HepG2 (cell line): Measurements from ENCODE around the gene CES3. TPM values are rescaled to one million over a fixed set of nuclear protein-coding genes. Genes with fewer than 3 reads are reported as not detected.

ENCODE experiments used
- ATAC-seq: fragments of 200-7000 bp; cut with Tn5 transposase; 3 replicates; pipeline ENCODE4 v1.9.1; 2020; ENCODE audit warnings: mild to moderate bottlenecking, moderate library complexity
- BruUV-seq: library from RNA; stranded (reverse); fragments of 400-500 nt; replicated peaks from 2 replicates; lab custom pipeline; 2021; lab: Mats Ljungman, UMichigan
- CTCF ChIA-PET: fragments of 300-600 bp; formaldehyde crosslinking; extraction: SDS; loops from one replicate; lab custom pipeline; 2021; ENCODE audit warnings: low total read pairs, inconsistent platforms, low intra/inter-chr PET ratio; lab: Yijun Ruan, JAX
- POLR2A ChIA-PET: fragments of 350-600 bp; sonication (Branson Sonifier 250); formaldehyde crosslinking; loops from one replicate; lab custom pipeline; 2020; ENCODE audit warnings: antibody characterized with exemption, inconsistent platforms; lab: Yijun Ruan, JAX
- DNase-seq: peaks from one replicate; pipeline ENCODE4 v3.0.0-alpha.2; 2015; ENCODE audit warnings: low spot score
- FAIRE-seq: peaks from 3 replicates; lab custom pipeline; 2011; peaks lifted over from hg19 to GRCh38; lab: Jason Lieb, UNC
- H2AFZ ChIP-seq: one replicate; pipeline ENCODE4 v1.6.1; 2011; ENCODE audit warnings: low read length, inconsistent platforms
- H3K27ac ChIP-seq: fragments of 300-600 bp; 3 replicates; pipeline ENCODE4 v1.8.0; 2011; ENCODE audit warnings: mixed run types, mild to moderate bottlenecking, mixed read lengths, low read length, inconsistent platforms; ENCODE audit not compliant: insufficient read depth; ENCODE audit errors: extremely low read length
- H3K27me3 ChIP-seq, 2 experiments: fragments of 200-600 bp in 1 of 2; 2 replicates in 1 of 2; 3 replicates in 1 of 2; pipeline versions ENCODE4 v1.6.0 to v1.8.0; 2011; ENCODE audit warnings: low read length in 2 of 2, mild to moderate bottlenecking in 2 of 2, moderate library complexity in 2 of 2, inconsistent platforms in 1 of 2; ENCODE audit not compliant: insufficient read depth in 2 of 2, control insufficient read depth in 1 of 2
- H3K36me3 ChIP-seq, 2 experiments: fragments of 200-600 bp in 1 of 2; replicated peaks in 1 of 2; 2 replicates in 1 of 2; 3 replicates in 1 of 2; pipeline versions ENCODE4 v1.5.1 to v1.8.0; 2011; ENCODE audit warnings: low read length in 2 of 2, inconsistent platforms in 1 of 2; ENCODE audit not compliant: insufficient read depth in 2 of 2, control insufficient read depth in 1 of 2
- H3K4me1 ChIP-seq: 2 replicates; pipeline ENCODE4 v1.5.1; 2012; ENCODE audit warnings: low read length, inconsistent platforms; ENCODE audit not compliant: insufficient read depth
- H3K4me2 ChIP-seq: 2 replicates; pipeline ENCODE4 v1.6.0; 2011; ENCODE audit warnings: low read depth, low read length, inconsistent platforms
- H3K4me3 ChIP-seq, 3 experiments: fragments of 200-600 bp in 1 of 3; sonication (generic), shearing (Covaris generic) in 1 of 3; replicated peaks in 1 of 3; 2 replicates each; pipeline ENCODE4 v1.5.1; 2011 to 2016; ENCODE audit warnings: low read length in 3 of 3, inconsistent platforms in 2 of 3, low read depth in 2 of 3, mild to moderate bottlenecking in 2 of 3, control low read depth in 1 of 3, mixed read lengths in 1 of 3; ENCODE audit not compliant: insufficient read depth in 1 of 3
- H3K79me2 ChIP-seq: one replicate; pipeline ENCODE4 v1.6.1; 2011; ENCODE audit warnings: low read length, inconsistent platforms; ENCODE audit not compliant: insufficient read depth
- H3K9ac ChIP-seq: 2 replicates; pipeline ENCODE4 v1.6.0; 2011; ENCODE audit warnings: mild to moderate bottlenecking, low read depth, low read length, inconsistent platforms; ENCODE audit not compliant: insufficient read depth
- H3K9me3 ChIP-seq: 2 replicates; pipeline ENCODE4 v1.5.1; 2012; ENCODE audit warnings: mild to moderate bottlenecking, low read length
- H4K20me1 ChIP-seq: 2 replicates; pipeline ENCODE4 v1.6.0; 2011; ENCODE audit warnings: inconsistent platforms, mild to moderate bottlenecking, low read length, moderate library complexity; ENCODE audit not compliant: insufficient read depth
- ATM ChIP-seq: fragments of 450-650 bp; IDR thresholded peaks from 2 replicates; pipeline ENCODE4 v1.7.1; 2017; ENCODE audit warnings: mild to moderate bottlenecking, borderline replicate concordance
- EP300 ChIP-seq, 3 experiments: sonication (generic) in 1 of 3; formaldehyde crosslinking in 1 of 3; IDR thresholded peaks; 2 replicates each; pipeline versions ENCODE4 v1.5.1 to v1.6.1; 2011 to 2020; ENCODE audit warnings: low read depth in 2 of 3, low read length in 2 of 3, borderline replicate concordance in 1 of 3, improper control_type of control experiment in 1 of 3, mild to moderate bottlenecking in 1 of 3, missing genetic modification reagents in 1 of 3, moderate library complexity in 1 of 3
- FOXA3 ChIP-seq: IDR thresholded peaks from 2 replicates; pipeline ENCODE4 v1.6.1; 2016; ENCODE audit warnings: missing genetic modification reagents, missing compliant biosample characterization
- FOXJ3 ChIP-seq: sonication (generic); formaldehyde crosslinking; IDR thresholded peaks from 2 replicates; pipeline ENCODE4 v1.4.0; 2020; ENCODE audit warnings: missing genetic modification reagents, mild to moderate bottlenecking, borderline replicate concordance
- MATR3 ChIP-seq: sonication (generic); formaldehyde crosslinking; IDR thresholded peaks from 2 replicates; pipeline ENCODE4 v1.4.0; 2020; ENCODE audit warnings: missing genetic modification reagents
- NR2F2 ChIP-seq: IDR thresholded peaks from 2 replicates; pipeline ENCODE4 v1.6.1; 2012; ENCODE audit warnings: low read depth, inconsistent platforms, borderline replicate concordance
- RARG ChIP-seq: sonication (generic); formaldehyde crosslinking; IDR thresholded peaks from 2 replicates; pipeline ENCODE4 v1.4.0; 2020; ENCODE audit warnings: low read depth, mild to moderate bottlenecking, missing genetic modification reagents
- SNAPC2 ChIP-seq: sonication (generic); formaldehyde crosslinking; IDR thresholded peaks from 2 replicates; pipeline ENCODE4 v1.8.1; 2022; ENCODE audit warnings: mild to moderate bottlenecking, missing genetic modification reagents
- U2AF2 ChIP-seq: fragments of 200-400 bp; formaldehyde crosslinking; IDR thresholded peaks from 2 replicates; pipeline ENCODE4 v1.6.1; 2017; ENCODE audit warnings: low read depth, mild to moderate bottlenecking, low read length
- ZNF20 ChIP-seq: sonication (generic); formaldehyde crosslinking; IDR thresholded peaks from 2 replicates; pipeline ENCODE4 v1.4.0; 2020; ENCODE audit warnings: mild to moderate bottlenecking, moderate library complexity, missing genetic modification reagents
- ZNF331 ChIP-seq: sonication (generic); formaldehyde crosslinking; IDR thresholded peaks from 2 replicates; pipeline ENCODE4 v1.4.0; 2020; ENCODE audit warnings: missing genetic modification reagents
- ZNF33B ChIP-seq: sonication (generic); formaldehyde crosslinking; IDR thresholded peaks from 2 replicates; pipeline ENCODE4 v1.5.1; 2020; ENCODE audit warnings: mild to moderate bottlenecking, missing genetic modification reagents
- ZNF367 ChIP-seq: sonication (generic); formaldehyde crosslinking; IDR thresholded peaks from 2 replicates; pipeline ENCODE4 v1.4.0; 2020; ENCODE audit warnings: missing genetic modification reagents, borderline replicate concordance
- ZNF780A ChIP-seq: sonication (generic); formaldehyde crosslinking; IDR thresholded peaks from 2 replicates; pipeline ENCODE4 v1.8.0; 2022; ENCODE audit warnings: mild to moderate bottlenecking, missing genetic modification reagents, moderate library complexity
- WGBS: methylation state at CpG from one replicate; pipeline ENCODE4 v1.1.6; 2017; ENCODE audit warnings: low lambda C conversion rate; 5-methylcytosine and 5-hydroxymethylcytosine counted together
- in situ Hi-C: cut with HindIII; loops from 2 replicates; pipeline ENCODE4 v1.10.0; 2017; ENCODE audit warnings: low pct_unique_long_range_greater_than_20kb; ENCODE audit not compliant: extremely low pct_ligation_motif_present
- intact Hi-C: fragments of 100-400 bp; cut with micrococcal nuclease; formaldehyde crosslinking; loops from one replicate; pipeline ENCODE4 v1.10.0; 2022; ENCODE audit not compliant: unreplicated experiment
- polyA plus RNA-seq, 8 experiments: library from polyadenylated mRNA; depleted of rRNA in 3 of 8; stranded (reverse) in 7 of 8; unstranded in 1 of 8; fragments of >200 nt; fragmentation: Illumina TruSeq in 4 of 8; extraction: Trizol in 4 of 8; gene quantifications; 2 replicates each; pipeline versions ENCODE4 v1.2.1 to v1.2.3, GENCODE V29; 2011 to 2016; ENCODE audit warnings: low read depth in 4 of 8, missing spikeins in 1 of 8, mixed read lengths in 1 of 8; ENCODE audit not compliant: insufficient read depth in 1 of 8
- total RNA-seq, 5 experiments: library from RNA; depleted of rRNA; stranded (reverse); fragments of >200 nt; fragmentation: Illumina TruSeq; extraction: Trizol; gene quantifications; 2 replicates each; pipeline ENCODE4 v1.2.3, GENCODE V29; 2016; ENCODE audit warnings: low read depth in 1 of 5
- TF ChIP-seq, protein P1 (sequence below): IDR thresholded peaks from 2 replicates; pipeline ENCODE4 v1.6.1; 2016; ENCODE audit warnings: low read depth, borderline replicate concordance
- TF ChIP-seq, protein P2 (sequence below): IDR thresholded peaks from 2 replicates; pipeline ENCODE4 v1.6.1; 2016
- TF ChIP-seq, protein P3 (sequence below): sonication (generic); formaldehyde crosslinking; IDR thresholded peaks from 2 replicates; pipeline ENCODE4 v1.5.0; 2020; ENCODE audit warnings: missing genetic modification reagents, mild to moderate bottlenecking, borderline replicate concordance
- TF ChIP-seq, protein P4 (sequence below): IDR thresholded peaks from 2 replicates; pipeline ENCODE4 v1.6.1; 2016; ENCODE audit warnings: low read depth, control low read depth
- TF ChIP-seq, protein P5 (sequence below): sonication (generic); formaldehyde crosslinking; IDR thresholded peaks from 2 replicates; pipeline ENCODE4 v1.4.0; 2020; ENCODE audit warnings: mild to moderate bottlenecking, missing genetic modification reagents
- TF ChIP-seq, protein P6 (sequence below): sonication (generic); formaldehyde crosslinking; IDR thresholded peaks from 2 replicates; pipeline ENCODE4 v1.5.0; 2020; ENCODE audit warnings: missing genetic modification reagents

Gene CES3
- total and polyA plus RNA-seq, 2 of the 13 experiments (the other 11 are each of a cell fraction or from before 2014, with no cell fraction given): 6.6 to 17.4 TPM

DNA sequence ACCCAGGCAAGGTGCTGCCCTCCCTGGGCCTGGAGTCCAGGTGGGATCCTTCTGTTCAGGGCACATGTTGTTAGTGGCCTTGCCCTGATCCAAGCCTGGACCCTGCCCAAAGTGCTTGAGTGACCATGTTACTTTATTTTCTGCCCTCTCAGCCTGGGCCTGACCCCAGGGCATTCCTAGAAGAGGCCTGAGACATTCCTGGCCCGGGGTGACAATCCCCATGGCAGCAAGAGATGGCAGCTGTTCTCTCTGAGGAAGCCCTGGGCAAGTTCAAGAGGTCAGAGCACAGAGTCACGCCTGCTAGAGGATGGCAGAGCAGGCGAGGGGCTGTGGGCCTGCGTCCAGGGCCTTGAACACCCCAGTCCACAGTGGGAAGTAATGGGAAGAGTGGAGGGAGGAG, 47.4 kb upstream of the CES3 start (continued):
- TF ChIP-seq ATM: no peak
- TF ChIP-seq ZNF780A (CRISPR knock-in tag): no peak
- no peak for TF ChIP-seq ZNF331 (CRISPR knock-in tag)
- no peak for TF ChIP-seq NR2F2
- no peak for TF ChIP-seq ZNF20
- TF ChIP-seq, protein P1, sequence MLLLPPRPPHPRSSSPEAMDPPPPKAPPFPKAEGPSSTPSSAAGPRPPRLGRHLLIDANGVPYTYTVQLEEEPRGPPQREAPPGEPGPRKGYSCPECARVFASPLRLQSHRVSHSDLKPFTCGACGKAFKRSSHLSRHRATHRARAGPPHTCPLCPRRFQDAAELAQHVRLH (CRISPR knock-in tag): no peak
- TF ChIP-seq, protein P2, sequence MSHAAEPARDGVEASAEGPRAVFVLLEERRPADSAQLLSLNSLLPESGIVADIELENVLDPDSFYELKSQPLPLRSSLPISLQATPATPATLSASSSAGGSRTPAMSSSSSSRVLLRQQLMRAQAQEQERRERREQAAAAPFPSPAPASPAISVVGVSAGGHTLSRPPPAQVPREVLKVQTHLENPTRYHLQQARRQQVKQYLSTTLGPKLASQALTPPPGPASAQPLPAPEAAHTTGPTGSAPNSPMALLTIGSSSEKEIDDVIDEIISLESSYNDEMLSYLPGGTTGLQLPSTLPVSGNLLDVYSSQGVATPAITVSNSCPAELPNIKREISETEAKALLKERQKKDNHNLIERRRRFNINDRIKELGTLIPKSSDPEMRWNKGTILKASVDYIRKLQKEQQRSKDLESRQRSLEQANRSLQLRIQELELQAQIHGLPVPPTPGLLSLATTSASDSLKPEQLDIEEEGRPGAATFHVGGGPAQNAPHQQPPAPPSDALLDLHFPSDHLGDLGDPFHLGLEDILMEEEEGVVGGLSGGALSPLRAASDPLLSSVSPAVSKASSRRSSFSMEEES (CRISPR knock-in tag): no peak
- TF ChIP-seq EP300 (IDR thresholded peaks at IDR 0.05; ENCODE audit: low read depth in 2 of 2, low read length in 2 of 2): no peak
- no peak for TF ChIP-seq EP300 (CRISPR knock-in tag; IDR thresholded peaks at IDR 0.05; ENCODE audit: borderline replicate concordance)
- TF ChIP-seq SNAPC2 (CRISPR knock-in tag): no peak
- TF ChIP-seq, all 625 proteins: peak for 0

DNA sequence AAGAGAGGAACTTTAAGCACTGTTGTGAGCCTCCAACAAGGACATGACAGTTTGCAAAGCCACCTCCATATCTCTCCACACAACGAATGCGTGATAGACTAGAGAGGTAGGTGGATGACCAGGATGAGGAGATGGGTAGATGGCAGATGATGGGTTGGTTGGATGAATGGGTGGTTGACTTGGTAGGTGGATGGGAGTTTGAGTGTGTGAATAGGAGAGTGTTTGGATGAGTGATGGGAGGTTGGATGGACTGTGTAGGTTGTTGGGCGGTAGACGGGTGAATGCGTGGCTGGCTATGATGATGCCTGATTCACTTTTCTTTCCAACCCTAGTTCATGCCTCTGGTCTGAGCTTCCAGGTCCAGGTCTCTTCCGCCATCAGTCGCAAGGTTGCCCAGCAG, 46.5 kb upstream of the CES3 start:
- H3K9me3 ChIP-seq: no peaks in the 10 kb centered on the region
- intact Hi-C loops (no loop called here), in situ Hi-C loops (no loop called here)
- no peak overlapping the region for H2AFZ ChIP-seq
- no peaks in the 10 kb centered on the region; a peak in 1 of 5 replicates for H3K27me3 ChIP-seq
- ATAC-seq: no peak
- no TSS peak for BruUV-seq
- H3K4me1 ChIP-seq: peaks cover 37% of the 10 kb centered on the region
- H4K20me1 ChIP-seq: no peaks in the 10 kb centered on the region
- no peak overlapping the region for H3K27ac ChIP-seq
- 96% methylated on average over 7 of the region's 7 CpGs for WGBS
- H3K36me3 ChIP-seq: no peaks in the 10 kb centered on the region
- no peak for FAIRE-seq
- no peak overlapping the region for H3K9ac ChIP-seq
- DNase-seq: no peak
- H3K79me2 ChIP-seq: no peaks in the 10 kb centered on the region
- H3K4me2 ChIP-seq: no peak overlapping the region
- no peak overlapping the region for H3K4me3 ChIP-seq
- ChIA-PET POLR2A (no interaction called here), CTCF (no interaction called here)
- no peak for TF ChIP-seq ZNF367
- TF ChIP-seq, protein P3, sequence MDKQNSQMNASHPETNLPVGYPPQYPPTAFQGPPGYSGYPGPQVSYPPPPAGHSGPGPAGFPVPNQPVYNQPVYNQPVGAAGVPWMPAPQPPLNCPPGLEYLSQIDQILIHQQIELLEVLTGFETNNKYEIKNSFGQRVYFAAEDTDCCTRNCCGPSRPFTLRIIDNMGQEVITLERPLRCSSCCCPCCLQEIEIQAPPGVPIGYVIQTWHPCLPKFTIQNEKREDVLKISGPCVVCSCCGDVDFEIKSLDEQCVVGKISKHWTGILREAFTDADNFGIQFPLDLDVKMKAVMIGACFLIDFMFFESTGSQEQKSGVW: no peak
- no peak for TF ChIP-seq MATR3 (CRISPR knock-in tag)
- TF ChIP-seq U2AF2: no peak
- TF ChIP-seq FOXA3 (CRISPR knock-in tag): no peak
- TF ChIP-seq, protein P4, sequence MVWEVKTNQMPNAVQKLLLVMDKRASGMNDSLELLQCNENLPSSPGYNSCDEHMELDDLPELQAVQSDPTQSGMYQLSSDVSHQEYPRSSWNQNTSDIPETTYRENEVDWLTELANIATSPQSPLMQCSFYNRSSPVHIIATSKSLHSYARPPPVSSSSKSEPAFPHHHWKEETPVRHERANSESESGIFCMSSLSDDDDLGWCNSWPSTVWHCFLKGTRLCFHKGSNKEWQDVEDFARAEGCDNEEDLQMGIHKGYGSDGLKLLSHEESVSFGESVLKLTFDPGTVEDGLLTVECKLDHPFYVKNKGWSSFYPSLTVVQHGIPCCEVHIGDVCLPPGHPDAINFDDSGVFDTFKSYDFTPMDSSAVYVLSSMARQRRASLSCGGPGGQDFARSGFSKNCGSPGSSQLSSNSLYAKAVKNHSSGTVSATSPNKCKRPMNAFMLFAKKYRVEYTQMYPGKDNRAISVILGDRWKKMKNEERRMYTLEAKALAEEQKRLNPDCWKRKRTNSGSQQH (CRISPR knock-in tag): no peak
- no peak for TF ChIP-seq RARG (CRISPR knock-in tag)
- TF ChIP-seq, protein P5, sequence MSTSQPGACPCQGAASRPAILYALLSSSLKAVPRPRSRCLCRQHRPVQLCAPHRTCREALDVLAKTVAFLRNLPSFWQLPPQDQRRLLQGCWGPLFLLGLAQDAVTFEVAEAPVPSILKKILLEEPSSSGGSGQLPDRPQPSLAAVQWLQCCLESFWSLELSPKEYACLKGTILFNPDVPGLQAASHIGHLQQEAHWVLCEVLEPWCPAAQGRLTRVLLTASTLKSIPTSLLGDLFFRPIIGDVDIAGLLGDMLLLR (CRISPR knock-in tag): no peak
- no peak for TF ChIP-seq ZNF33B
- TF ChIP-seq, protein P6, sequence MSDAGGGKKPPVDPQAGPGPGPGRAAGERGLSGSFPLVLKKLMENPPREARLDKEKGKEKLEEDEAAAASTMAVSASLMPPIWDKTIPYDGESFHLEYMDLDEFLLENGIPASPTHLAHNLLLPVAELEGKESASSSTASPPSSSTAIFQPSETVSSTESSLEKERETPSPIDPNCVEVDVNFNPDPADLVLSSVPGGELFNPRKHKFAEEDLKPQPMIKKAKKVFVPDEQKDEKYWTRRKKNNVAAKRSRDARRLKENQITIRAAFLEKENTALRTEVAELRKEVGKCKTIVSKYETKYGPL: no peak
- no peak for TF ChIP-seq FOXJ3
